ENCODE measurements around the gene MIA2. TPM values are rescaled to one million over a fixed set of nuclear protein-coding genes. Genes with fewer than 3 reads are reported as not detected.

MIA2 gene
- total and polyA plus RNA-seq, 2 donors (not counting 1 experiment from before 2014, with no cell fraction given), result 11.5 to 27.1 TPM

DNA sequence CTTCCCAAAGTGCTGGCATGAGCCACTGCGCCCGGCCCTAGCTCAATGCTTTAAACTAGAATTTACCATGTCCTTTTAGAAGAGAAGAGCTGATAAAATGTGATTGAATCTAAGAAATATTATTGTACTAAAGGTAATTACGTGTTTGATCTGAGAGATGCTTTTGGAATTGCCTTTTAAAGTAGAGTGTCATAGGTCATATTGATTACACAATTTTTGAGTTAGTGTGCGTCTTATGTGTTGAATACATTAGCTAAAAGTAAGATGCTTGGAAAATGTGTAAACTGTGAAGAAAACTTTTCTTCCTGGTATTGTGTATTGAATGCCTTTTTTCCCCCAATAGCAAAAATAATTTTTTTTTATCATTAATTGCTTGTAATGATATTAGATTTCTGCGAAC is 41.7 kb downstream of the MIA2 start:
- H3K27me3 ChIP-seq (replicated peaks in 1 of 4; ENCODE audit: control extremely low read depth in 1 of 4, control insufficient read depth in 3 of 4, insufficient read depth in 4 of 4, low read length in 3 of 4), result no peaks in the 10 kb centered on the region
- peaks cover 0 to 9% of the 10 kb centered on the region in 2 donors for H3K4me1 ChIP-seq (ENCODE audit: control insufficient read depth in 2 of 2, insufficient read depth in 2 of 2, low read length in 2 of 2)
- Mint-ChIP-seq H3K27ac (no peak overlapping the region), H3K9me3 (ENCODE audit: insufficient read depth) (peaks cover 2% of the 10 kb centered on the region), H3K27me3 (no peaks in the 10 kb centered on the region), H3K4me3 (no peak overlapping the region), H3K4me1 (peaks cover 42% of the 10 kb centered on the region)
- H3K27ac ChIP-seq (ENCODE audit: low read length in 2 of 2), result no peak overlapping the region
- ATAC-seq (ENCODE audit: low read depth), result no peak
- H3K4me3 ChIP-seq (ENCODE audit: control extremely low read depth in 1 of 5, extremely low read depth in 1 of 5, insufficient read depth in 1 of 5, low read depth in 2 of 5, low read length in 4 of 5), result no peak overlapping the region
- H4K20me1 ChIP-seq (ENCODE audit: control insufficient read depth, insufficient read depth, low read length, poor library complexity, severe bottlenecking), result peaks cover 40% of the 10 kb centered on the region
- H2AFZ ChIP-seq (ENCODE audit: insufficient read depth, low read depth, low read length, poor library complexity, severe bottlenecking), result no peak overlapping the region
- POLR2A ChIA-PET, result interaction anchor here (0.6 kb wide), 1 partner anchor 47 kb away, joined by 5 read pairs; no protein-coding TSS in a partner anchor
- no peak overlapping the region for H3K4me2 ChIP-seq (replicated peaks; ENCODE audit: low read depth, low read length, poor library complexity, severe bottlenecking)
- peaks cover 76% of the 10 kb centered on the region for H3K79me2 ChIP-seq (ENCODE audit: control insufficient read depth, insufficient read depth, low read length)
- no peak for DNase-seq
- peaks cover 0 to 11% (median 2%) of the 10 kb centered on the region in 3 donors for H3K9me3 ChIP-seq (ENCODE audit: control extremely low read depth in 1 of 3, control insufficient read depth in 2 of 3, insufficient read depth in 1 of 3, low read length in 2 of 3)
- intact Hi-C loops (cut with micrococcal nuclease), result no loop called here
- CTCF ChIA-PET, result interaction anchor here (0.6 kb wide), 1 partner anchor 9 kb away, joined by 3 read pairs; no protein-coding TSS in a partner anchor
- no peak for TF ChIP-seq CTCF (IDR thresholded peaks at IDR 0.05)
- TF ChIP-seq EZH2 (IDR thresholded peaks at IDR 0.05; ENCODE audit: borderline replicate concordance, insufficient read depth, low read depth, low read length, poor library complexity, severe bottlenecking), result no peak
- 100% methylated on average over 2 of the region's 5 CpGs for WGBS (ENCODE audit: insufficient coverage)
- no peak overlapping the region for H3K9ac ChIP-seq (ENCODE audit: low read length)
- peaks cover 6 to 7% of the 10 kb centered on the region in 2 experiments for H3K36me3 ChIP-seq (replicated peaks in 1 of 2; ENCODE audit: control extremely low read depth in 1 of 2, control insufficient read depth in 1 of 2, extremely low read depth in 1 of 2, insufficient read depth in 2 of 2, low read length in 1 of 2)

- ATAC-seq (ENCODE audit: low read depth), result no peak
- Histone ChIP-seq H3K4me1 (ENCODE audit: control insufficient read depth in 2 of 2, insufficient read depth in 2 of 2, low read length in 2 of 2) (peaks cover 0 to 4% of the 10 kb centered on the region in 2 donors), H3K36me3 (replicated peaks in 1 of 2; ENCODE audit: control extremely low read depth in 1 of 2, control insufficient read depth in 1 of 2, extremely low read depth in 1 of 2, insufficient read depth in 2 of 2, low read length in 1 of 2) (peaks cover 6 to 7% of the 10 kb centered on the region in 2 experiments), H3K9me3 (ENCODE audit: control extremely low read depth in 1 of 3, control insufficient read depth in 2 of 3, insufficient read depth in 1 of 3, low read length in 2 of 3) (peaks cover 0 to 11% (median 2%) of the 10 kb centered on the region in 3 donors), H3K4me2 (replicated peaks; ENCODE audit: low read depth, low read length, poor library complexity, severe bottlenecking) (no peak overlapping the region), H3K27me3 (replicated peaks in 1 of 4; ENCODE audit: control extremely low read depth in 1 of 4, control insufficient read depth in 3 of 4, insufficient read depth in 4 of 4, low read length in 3 of 4) (no peaks in the 10 kb centered on the region), H3K4me3 (ENCODE audit: control extremely low read depth in 1 of 5, extremely low read depth in 1 of 5, insufficient read depth in 1 of 5, low read depth in 2 of 5, low read length in 4 of 5) (no peak overlapping the region), H3K27ac (ENCODE audit: low read length in 2 of 2) (no peak overlapping the region), H3K79me2 (ENCODE audit: control insufficient read depth, insufficient read depth, low read length) (peaks cover 69% of the 10 kb centered on the region), H3K9ac (ENCODE audit: low read length) (no peak overlapping the region), H4K20me1 (ENCODE audit: control insufficient read depth, insufficient read depth, low read length, poor library complexity, severe bottlenecking) (peaks cover 34% of the 10 kb centered on the region), H2AFZ (ENCODE audit: insufficient read depth, low read depth, low read length, poor library complexity, severe bottlenecking) (no peak overlapping the region)
- no peak overlapping the region for H3K4me3 Mint-ChIP-seq
- no peak for DNase-seq
- POLR2A ChIA-PET, result no interaction called here
- CTCF ChIA-PET, result no interaction called here
- intact Hi-C loops (cut with micrococcal nuclease), result no loop called here
- peaks cover 2% of the 10 kb centered on the region for H3K9me3 Mint-ChIP-seq (ENCODE audit: insufficient read depth)
- H3K4me1 Mint-ChIP-seq, result peaks cover 36% of the 10 kb centered on the region
- TF ChIP-seq EZH2 (IDR thresholded peaks at IDR 0.05; ENCODE audit: borderline replicate concordance, insufficient read depth, low read depth, low read length, poor library complexity, severe bottlenecking) (no peak), CTCF (IDR thresholded peaks at IDR 0.05) (no peak)
- WGBS (ENCODE audit: insufficient coverage), result no CpG with 5 or more reads among the region's 1 CpG
- H3K27me3 Mint-ChIP-seq, result no peaks in the 10 kb centered on the region
- H3K27ac Mint-ChIP-seq, result no peak overlapping the region
These were observed 42.3 kb downstream of the MIA2 start for GRCh38 chr14:39276005-39276404.
